Muscle of leg (tissue), 11 donors: Measurements from ENCODE around the gene DDX27. TPM values are rescaled to one million over a fixed set of nuclear protein-coding genes. Genes with fewer than 3 reads are reported as not detected.

Experiments used
- DNase-seq: peaks from one replicate; pipeline ENCODE4 v3.0.0; 2013
- H3K27ac ChIP-seq: one replicate; pipeline ENCODE4 v1.5.1; 2013; ENCODE audit warnings: mild to moderate bottlenecking, low read length, control low read depth
- H3K27me3 ChIP-seq: one replicate; pipeline ENCODE4 v1.6.1; 2013; ENCODE audit warnings: low read length; ENCODE audit not compliant: control insufficient read depth, insufficient read depth
- H3K36me3 ChIP-seq: one replicate; pipeline ENCODE4 v1.6.1; 2013; ENCODE audit warnings: low read length; ENCODE audit not compliant: control insufficient read depth, insufficient read depth
- H3K4me1 ChIP-seq: one replicate; pipeline ENCODE4 v1.6.1; 2013; ENCODE audit warnings: low read length; ENCODE audit not compliant: control insufficient read depth, insufficient read depth
- H3K4me3 ChIP-seq: one replicate; pipeline ENCODE4 v1.5.1; 2013; ENCODE audit warnings: low read length, control low read depth
- H3K9me3 ChIP-seq: replicated peaks from 2 replicates; pipeline ENCODE4 v1.6.1; 2013; ENCODE audit warnings: low read depth, low read length; ENCODE audit not compliant: control insufficient read depth
- WGBS: methylation state at CpG from one replicate; pipeline ENCODE4 v1.1.5; 2013; ENCODE audit warnings: missing lambda C conversion rate; ENCODE audit not compliant: insufficient coverage; 5-methylcytosine and 5-hydroxymethylcytosine counted together
- polyA plus RNA-seq, 8 donors: library from polyadenylated mRNA; unstranded; fragments of 120-200 nt; gene quantifications; one replicate each; pipeline versions ENCODE4 v1.2.1 to v1.2.3, GENCODE V29; 2013; ENCODE audit warnings: inconsistent platforms in 1 of 8, low replicate concordance in 1 of 8; ENCODE audit not compliant: insufficient read length in 8 of 8, insufficient read depth in 1 of 8
- total RNA-seq: library from RNA; stranded (reverse); fragments of 120-200 nt; gene quantifications from one replicate; pipeline ENCODE4 v1.2.4, GENCODE V29; 2013

Gene DDX27
- total and polyA plus RNA-seq, 9 donors, result 23.5 to 36.4 (median 31.8) TPM

DNA sequence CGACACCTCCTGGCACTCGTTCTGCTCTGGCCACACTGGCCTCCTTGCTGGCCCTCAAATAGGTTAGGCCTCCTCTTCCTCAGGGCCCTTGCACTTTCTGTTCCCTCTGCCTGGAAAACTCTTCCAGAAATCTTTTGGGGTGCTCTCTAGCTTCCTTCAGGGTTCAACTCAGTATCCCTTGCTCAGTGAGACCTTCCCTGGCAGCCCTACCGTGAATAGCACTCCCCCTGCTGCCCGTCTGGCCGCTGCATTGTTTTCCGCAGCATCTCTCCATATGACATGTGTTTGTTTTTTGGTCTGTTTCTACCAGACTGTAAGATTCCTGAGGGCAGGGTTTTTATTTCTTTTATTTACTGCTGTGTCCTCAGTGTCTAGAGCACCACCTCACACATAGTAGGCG is 6.7 kb downstream of the DDX27 start:
- no peak for DNase-seq
- no peaks in the 10 kb centered on the region for H3K9me3 ChIP-seq
- 77% methylated on average over 2 of the region's 7 CpGs for WGBS
- H3K27me3 ChIP-seq, result no peaks in the 10 kb centered on the region
- H3K36me3 ChIP-seq, result peaks cover 71% of the 10 kb centered on the region
- peaks cover 18% of the 10 kb centered on the region for H3K4me1 ChIP-seq
- H3K27ac ChIP-seq, result no peak overlapping the region
- no peak overlapping the region for H3K4me3 ChIP-seq

DNA sequence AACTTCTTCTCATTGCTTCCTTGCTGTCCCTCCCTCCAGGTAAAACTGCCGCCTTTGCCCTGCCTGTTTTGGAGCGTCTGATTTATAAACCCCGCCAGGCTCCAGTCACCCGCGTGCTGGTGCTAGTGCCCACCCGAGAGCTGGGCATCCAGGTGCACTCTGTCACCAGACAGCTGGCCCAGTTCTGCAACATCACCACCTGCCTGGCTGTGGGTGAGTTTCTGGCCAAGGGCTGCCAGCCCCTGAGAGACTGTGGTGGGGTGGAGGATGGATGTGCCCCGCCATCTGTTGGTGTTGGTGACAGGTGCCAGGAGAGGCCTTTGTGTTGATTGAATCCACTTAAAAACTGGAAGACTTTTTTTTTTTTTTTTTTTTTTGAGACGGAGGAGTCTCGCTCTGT is 9.5 kb downstream of the DDX27 start:
- no peak overlapping the region for H3K4me3 ChIP-seq
- no peaks in the 10 kb centered on the region for H3K27me3 ChIP-seq
- WGBS, result 92% methylated on average over 7 of the region's 9 CpGs
- peaks cover 31% of the 10 kb centered on the region for H3K4me1 ChIP-seq
- DNase-seq, result peak; percentile 56
- no peak overlapping the region for H3K27ac ChIP-seq
- no peaks in the 10 kb centered on the region for H3K9me3 ChIP-seq
- peaks cover 73% of the 10 kb centered on the region for H3K36me3 ChIP-seq

- no CpG with 5 or more reads among the region's 2 CpGs for WGBS
- H3K27me3 ChIP-seq, result no peaks in the 10 kb centered on the region
- H3K9me3 ChIP-seq, result no peaks in the 10 kb centered on the region
- no peak overlapping the region for H3K27ac ChIP-seq
- no peak for DNase-seq
- peaks cover 73% of the 10 kb centered on the region for H3K36me3 ChIP-seq
- H3K4me1 ChIP-seq, result peaks cover 31% of the 10 kb centered on the region
- no peak overlapping the region for H3K4me3 ChIP-seq
Observed at GRCh38 chr20:49229381-49229780, 10.2 kb downstream of the DDX27 start.

DNA sequence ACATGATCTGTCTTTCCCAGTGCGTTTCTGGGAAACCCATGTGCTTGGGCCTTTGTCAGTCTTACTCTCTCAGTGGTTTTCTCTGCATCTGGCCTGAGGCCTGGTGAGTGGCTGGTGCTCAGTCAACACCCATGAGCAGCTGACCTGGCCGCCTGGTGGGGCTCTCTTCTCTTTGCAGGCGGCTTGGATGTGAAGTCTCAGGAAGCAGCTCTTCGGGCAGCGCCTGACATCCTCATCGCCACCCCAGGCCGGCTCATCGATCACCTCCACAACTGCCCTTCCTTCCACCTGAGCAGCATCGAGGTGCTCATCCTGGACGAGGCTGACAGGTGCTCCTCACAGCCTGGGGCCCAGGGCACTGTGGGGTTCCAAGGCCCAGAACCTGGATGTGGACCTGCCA is 10.8 kb downstream of the DDX27 start:
- H3K9me3 ChIP-seq, result no peaks in the 10 kb centered on the region
- H3K27me3 ChIP-seq, result no peaks in the 10 kb centered on the region
- H3K4me3 ChIP-seq, result no peak overlapping the region
- no peak for DNase-seq
- peaks cover 73% of the 10 kb centered on the region for H3K36me3 ChIP-seq
- H3K4me1 ChIP-seq, result peaks cover 31% of the 10 kb centered on the region
- H3K27ac ChIP-seq, result peak overlapping the region; percentile 89
- WGBS, result 89% methylated on average over 8 of the region's 10 CpGs

DNA sequence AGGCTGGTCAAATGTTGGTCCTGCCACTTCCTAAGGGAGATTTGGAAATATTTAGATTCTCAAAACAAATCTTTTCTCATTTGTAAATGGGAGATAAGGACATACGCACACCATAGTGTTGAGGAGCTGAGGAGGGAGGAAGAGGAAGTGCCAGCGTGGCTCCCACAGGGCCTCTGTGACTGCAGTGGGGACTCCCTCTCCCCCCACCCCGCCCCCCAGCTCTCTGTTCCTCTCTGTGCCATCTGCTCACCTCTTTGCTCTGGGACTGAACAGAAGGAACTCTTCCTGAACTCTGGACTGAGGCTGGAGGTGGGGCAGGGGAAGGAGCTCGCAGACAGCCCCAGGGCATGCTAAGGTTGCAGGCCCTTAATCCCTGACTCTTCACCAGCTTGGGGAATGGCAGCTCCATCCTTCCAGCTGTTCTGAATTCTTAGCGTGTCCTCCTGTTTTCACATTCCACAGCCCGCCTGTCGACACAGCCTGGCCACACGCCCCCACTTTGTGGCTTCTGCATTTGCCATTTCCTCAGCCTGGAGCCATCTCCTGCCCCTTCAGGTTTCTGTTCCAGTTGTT is 11.4 kb downstream of the DDX27 start:
- peak; percentile 72 for DNase-seq
- Histone ChIP-seq H3K9me3 (no peaks in the 10 kb centered on the region), H3K27ac (peak overlapping the region; percentile 89), H3K4me1 (peaks cover 31% of the 10 kb centered on the region), H3K27me3 (no peaks in the 10 kb centered on the region), H3K36me3 (peaks cover 75% of the 10 kb centered on the region), H3K4me3 (no peak overlapping the region)
- whole genome bisulfite sequencing, result 58% methylated on average over 2 of the region's 8 CpGs

GRCh38 chr20:49231471-49231870 is 12.3 kb downstream of the DDX27 start:
- no peak overlapping the region for H3K4me3 ChIP-seq
- no peaks in the 10 kb centered on the region for H3K9me3 ChIP-seq
- peaks cover 74% of the 10 kb centered on the region for H3K36me3 ChIP-seq
- WGBS, result 100% methylated on average over 1 of the region's 7 CpGs
- peak; percentile 60 for DNase-seq
- H3K27me3 ChIP-seq, result no peaks in the 10 kb centered on the region
- peak overlapping the region; percentile 89 for H3K27ac ChIP-seq
- H3K4me1 ChIP-seq, result peaks cover 31% of the 10 kb centered on the region

- DNase-seq, result no peak
- Histone ChIP-seq H3K36me3 (peaks cover 82% of the 10 kb centered on the region), H3K4me1 (peaks cover 31% of the 10 kb centered on the region), H3K9me3 (no peaks in the 10 kb centered on the region), H3K27ac (no peak overlapping the region), H3K4me3 (no peak overlapping the region), H3K27me3 (no peaks in the 10 kb centered on the region)
- WGBS, result 89% methylated on average over 5 of the region's 10 CpGs
Observed at GRCh38 chr20:49233226-49233625, 14.0 kb downstream of the DDX27 start.

DNA sequence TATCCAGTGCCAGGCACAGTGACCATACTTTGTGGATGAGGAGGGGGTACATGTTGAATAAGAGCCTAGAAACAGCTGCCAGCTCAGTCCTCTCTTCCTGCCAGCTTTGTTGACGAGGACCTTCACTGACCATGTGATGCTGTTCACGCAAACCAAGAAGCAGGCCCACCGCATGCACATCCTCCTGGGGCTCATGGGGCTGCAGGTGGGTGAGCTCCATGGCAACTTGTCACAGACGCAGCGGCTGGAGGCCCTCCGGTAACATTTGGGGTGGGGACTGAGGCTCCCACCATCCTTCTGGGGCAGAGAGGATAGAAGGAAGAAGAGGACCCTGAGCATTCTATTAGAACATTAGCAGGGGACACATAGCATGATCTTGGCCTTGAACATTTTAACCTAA is 15.6 kb downstream of the DDX27 start:
- 93% methylated on average over 3 of the region's 6 CpGs for WGBS
- Histone ChIP-seq H3K9me3 (no peaks in the 10 kb centered on the region), H3K4me3 (no peak overlapping the region), H3K36me3 (peaks cover 87% of the 10 kb centered on the region), H3K27me3 (no peaks in the 10 kb centered on the region), H3K4me1 (peaks cover 23% of the 10 kb centered on the region), H3K27ac (no peak overlapping the region)
- DNase-seq, result no peak

DNA sequence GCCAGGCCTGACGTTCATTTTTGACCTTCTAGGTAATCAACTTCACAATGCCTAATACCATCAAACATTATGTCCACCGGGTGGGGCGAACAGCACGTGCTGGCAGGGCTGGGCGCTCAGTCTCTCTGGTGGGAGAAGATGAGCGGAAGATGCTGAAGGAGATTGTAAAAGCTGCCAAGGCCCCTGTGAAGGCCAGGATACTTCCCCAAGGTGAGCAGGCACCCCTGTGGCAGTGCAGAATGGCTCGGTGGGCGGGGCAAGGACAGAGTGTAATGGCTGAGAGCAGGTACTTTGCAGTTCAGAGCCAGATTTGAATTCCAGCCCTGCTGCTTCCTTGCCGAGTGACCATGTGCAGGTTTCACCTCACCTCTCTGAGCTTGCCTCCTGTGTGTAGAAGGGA is 17.1 kb downstream of the DDX27 start:
- 93% methylated on average over 5 of the region's 9 CpGs for WGBS
- no peak overlapping the region for H3K4me3 ChIP-seq
- peaks cover 9% of the 10 kb centered on the region for H3K4me1 ChIP-seq
- H3K36me3 ChIP-seq, result peaks cover 77% of the 10 kb centered on the region
- no peaks in the 10 kb centered on the region for H3K9me3 ChIP-seq
- H3K27me3 ChIP-seq, result no peaks in the 10 kb centered on the region
- H3K27ac ChIP-seq, result no peak overlapping the region
- DNase-seq, result no peak

GRCh38 chr20:49237531-49237930 is 18.3 kb downstream of the DDX27 start:
- Histone ChIP-seq H3K4me3 (no peak overlapping the region), H3K9me3 (no peaks in the 10 kb centered on the region), H3K4me1 (no peaks in the 10 kb centered on the region), H3K36me3 (peaks cover 79% of the 10 kb centered on the region), H3K27me3 (no peaks in the 10 kb centered on the region), H3K27ac (no peak overlapping the region)
- no peak for DNase-seq
- 91% methylated on average over 1 of the region's 4 CpGs for WGBS
